PC-9 (cell line): ENCODE results near the gene CDC37L1. TPM values are rescaled to one million over a fixed set of nuclear protein-coding genes. Genes with fewer than 3 reads are reported as not detected.

Experiments used
- BruUV-seq: library from RNA; stranded (reverse); fragments of 400-500 nt; replicated peaks from 2 replicates; lab custom pipeline; 2021; lab: Mats Ljungman, UMichigan
- CTCF ChIA-PET: fragments of 300-600 bp; sonication (Branson Sonifier 250); formaldehyde crosslinking; loops from one replicate; lab custom pipeline; 2022; ENCODE audit warnings: antibody characterized with exemption; lab: Charles Lee
- POLR2A ChIA-PET: fragments of 300-600 bp; sonication (Branson Sonifier 250); formaldehyde crosslinking; loops from one replicate; lab custom pipeline; 2022; ENCODE audit warnings: antibody characterized with exemption; ENCODE audit not compliant: unreplicated experiment; lab: Charles Lee
- DNase-seq, 2 experiments: peaks; one replicate each; pipeline versions ENCODE4 v3.0.0 to v3.0.0-alpha.2; 2015 to 2022; ENCODE audit warnings: mixed read lengths in 1 of 2
- H2AFZ ChIP-seq: fragments of 200-600 bp; sonication (generic); 2 replicates; pipeline ENCODE4 v1.8.1; 2017; ENCODE audit warnings: antibody characterized with exemption
- H3F3A ChIP-seq: fragments of 200-600 bp; sonication (generic); 2 replicates; pipeline ENCODE4 v1.8.1; 2017; ENCODE audit warnings: antibody characterized with exemption, mild to moderate bottlenecking, low read depth; ENCODE audit not compliant: insufficient read depth
- H3K27ac ChIP-seq: fragments of 200-600 bp; sonication (generic); 2 replicates; pipeline ENCODE4 v1.6.1; 2016; ENCODE audit warnings: mixed run types
- H3K27me3 ChIP-seq: fragments of 200-600 bp; sonication (generic); 2 replicates; pipeline ENCODE4 v1.6.1; 2016; ENCODE audit warnings: low read depth, mixed run types; ENCODE audit not compliant: insufficient read depth
- H3K36me3 ChIP-seq: fragments of 200-600 bp; sonication (generic); 2 replicates; pipeline ENCODE4 v1.6.1; 2016; ENCODE audit warnings: low read depth, mixed run types
- H3K4me1 ChIP-seq: fragments of 200-600 bp; sonication (generic); replicated peaks from 2 replicates; pipeline ENCODE4 v1.6.1; 2016; ENCODE audit warnings: mixed run types; ENCODE audit not compliant: insufficient read depth
- H3K4me2 ChIP-seq: fragments of 200-600 bp; sonication (generic); 2 replicates; pipeline ENCODE4 v1.6.1; 2017; ENCODE audit warnings: mixed run types
- H3K4me3 ChIP-seq: fragments of 200-600 bp; sonication (generic); 2 replicates; pipeline ENCODE4 v1.6.1; 2016; ENCODE audit warnings: mixed run types
- H3K79me2 ChIP-seq: fragments of 200-600 bp; sonication (generic); 2 replicates; pipeline ENCODE4 v1.6.1; 2017; ENCODE audit warnings: low read depth, mixed run types
- H3K9me2 ChIP-seq: fragments of 200-600 bp; sonication (generic); 2 replicates; pipeline ENCODE4 v1.8.1; 2017; ENCODE audit warnings: mild to moderate bottlenecking; ENCODE audit not compliant: insufficient read depth
- H3K9me3 ChIP-seq: fragments of 200-600 bp; sonication (generic); 2 replicates; pipeline ENCODE4 v1.8.1; 2016; ENCODE audit warnings: low read depth; ENCODE audit not compliant: insufficient read depth
- H4K20me1 ChIP-seq: fragments of 200-600 bp; sonication (generic); 2 replicates; pipeline ENCODE4 v1.8.1; 2017; ENCODE audit not compliant: insufficient read depth
- EZH2 ChIP-seq: fragments of 200-600 bp; sonication (generic); IDR thresholded peaks from 2 replicates; pipeline ENCODE4 v1.8.0; 2017; ENCODE audit warnings: antibody characterized with exemption, low read depth
- intact Hi-C: fragments of 100-400 bp; cut with micrococcal nuclease; formaldehyde crosslinking; loops from one replicate; pipeline ENCODE4 v1.10.0; 2022; ENCODE audit not compliant: unreplicated experiment
- total RNA-seq: library from RNA; stranded (reverse); gene quantifications from 2 replicates; pipeline ENCODE4 v1.2.3, GENCODE V29; 2021
- TF ChIP-seq, protein P1 (sequence below): fragments of 200-600 bp; sonication (generic); conservative IDR thresholded peaks from 2 replicates; pipeline ENCODE4 v1.6.1; 2017; ENCODE audit warnings: mixed run types, antibody characterized with exemption, mild to moderate bottlenecking, moderate library complexity

Gene CDC37L1
- total RNA-seq, 1 experiment from 2014 or later = 6.7 TPM

DNA sequence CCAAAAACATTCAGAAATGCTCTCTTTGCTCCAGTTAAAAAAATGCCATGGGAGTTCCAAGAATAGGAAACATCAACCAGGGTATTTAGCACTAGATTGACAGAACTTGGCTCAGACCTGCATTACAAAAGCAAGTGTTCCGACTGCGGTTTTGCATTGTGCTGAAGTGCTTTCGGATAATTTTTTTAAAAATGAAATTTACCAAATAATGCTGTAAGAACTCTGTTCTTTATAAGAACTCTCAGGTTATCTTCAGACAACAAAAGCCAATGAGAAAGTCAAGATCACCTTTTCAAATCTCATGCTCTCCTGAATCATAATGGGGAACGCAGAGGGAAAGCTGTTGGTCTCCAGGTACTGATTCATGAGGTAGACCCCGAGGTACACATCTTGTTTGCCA, 17.8 kb upstream of the CDC37L1 start:
- Histone ChIP-seq H3K4me2 (peak overlapping the region; percentile 96), H3K36me3 (no peaks in the 10 kb centered on the region), H3F3A (peaks cover 3% of the 10 kb centered on the region; the same call in 1 of the 2 replicates), H3K79me2 (peaks cover 23% of the 10 kb centered on the region), H3K4me3 (peak overlapping the region; percentile 77; the same call in 1 of the 2 replicates), H3K27me3 (no peaks in the 10 kb centered on the region), H3K9me2 (no peaks in the 10 kb centered on the region), H3K4me1 (peaks cover 41% of the 10 kb centered on the region), H3K27ac (0 out of 2 replicates have a peak overlapping the region, but pooled peaks have one; percentile 4), H4K20me1 (no peaks in the 10 kb centered on the region), H3K9me3 (no peaks in the 10 kb centered on the region), H2AFZ (no peak overlapping the region)
- ChIA-PET POLR2A (interaction anchor here (0.7 kb wide), 1 partner anchor 243 kb away, joined by 3 read pairs; no protein-coding TSS in a partner anchor), CTCF (no interaction called here)
- BruUV-seq = no TSS peak
- no peak for DNase-seq
- TF ChIP-seq, protein P1, sequence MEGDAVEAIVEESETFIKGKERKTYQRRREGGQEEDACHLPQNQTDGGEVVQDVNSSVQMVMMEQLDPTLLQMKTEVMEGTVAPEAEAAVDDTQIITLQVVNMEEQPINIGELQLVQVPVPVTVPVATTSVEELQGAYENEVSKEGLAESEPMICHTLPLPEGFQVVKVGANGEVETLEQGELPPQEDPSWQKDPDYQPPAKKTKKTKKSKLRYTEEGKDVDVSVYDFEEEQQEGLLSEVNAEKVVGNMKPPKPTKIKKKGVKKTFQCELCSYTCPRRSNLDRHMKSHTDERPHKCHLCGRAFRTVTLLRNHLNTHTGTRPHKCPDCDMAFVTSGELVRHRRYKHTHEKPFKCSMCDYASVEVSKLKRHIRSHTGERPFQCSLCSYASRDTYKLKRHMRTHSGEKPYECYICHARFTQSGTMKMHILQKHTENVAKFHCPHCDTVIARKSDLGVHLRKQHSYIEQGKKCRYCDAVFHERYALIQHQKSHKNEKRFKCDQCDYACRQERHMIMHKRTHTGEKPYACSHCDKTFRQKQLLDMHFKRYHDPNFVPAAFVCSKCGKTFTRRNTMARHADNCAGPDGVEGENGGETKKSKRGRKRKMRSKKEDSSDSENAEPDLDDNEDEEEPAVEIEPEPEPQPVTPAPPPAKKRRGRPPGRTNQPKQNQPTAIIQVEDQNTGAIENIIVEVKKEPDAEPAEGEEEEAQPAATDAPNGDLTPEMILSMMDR = no peak
- TF ChIP-seq EZH2 = no peak
- intact Hi-C loops = loop anchor here (1.0 to 2.0 kb wide), 3 partner anchors 18 to 131 kb away; partner anchors contain the start of genes AK3 and CDC37L1

- Histone ChIP-seq H3K9me2 (no peaks in the 10 kb centered on the region), H3K4me1 (peaks cover 41% of the 10 kb centered on the region), H3K4me3 (peak within 1 kb of the TSS; percentile 77), H3F3A (peaks cover 3% of the 10 kb centered on the region; the same call in 1 of the 2 replicates), H3K9me3 (no peaks in the 10 kb centered on the region), H2AFZ (peak within 1 kb of the TSS; percentile 82), H4K20me1 (no peaks in the 10 kb centered on the region), H3K79me2 (peaks cover 23% of the 10 kb centered on the region), H3K27me3 (no peaks in the 10 kb centered on the region), H3K4me2 (peak within 1 kb of the TSS; percentile 96), H3K36me3 (no peaks in the 10 kb centered on the region), H3K27ac (peak within 1 kb of the TSS; percentile 56)
- intact Hi-C loops = loop anchor here (1.0 to 2.0 kb wide), 3 partner anchors 17 to 132 kb away; partner anchors contain the start of genes AK3 and CDC37L1
- POLR2A ChIA-PET = interaction anchor here (0.7 kb wide), 1 partner anchor 244 kb away, joined by 3 read pairs; no protein-coding TSS in a partner anchor
- CTCF ChIA-PET = no interaction called here
- no TSS peak for BruUV-seq
- DNase-seq = peak; percentile 75 to 83
- no peak for TF ChIP-seq EZH2
- TF ChIP-seq, protein P1 = peak; percentile 46; the same call in 1 of the 2 replicates
Measured at GRCh38 chr9:4662108-4662988, 17.0 kb upstream of the CDC37L1 start, which contains the start of gene PLPP6. PLPP6 (plus strand) TSS chr9:4662294; CDS start chr9:4662376, 82 bp downstream.

- Histone ChIP-seq H3K27me3 (no peaks in the 10 kb centered on the region), H3K4me1 (peaks cover 41% of the 10 kb centered on the region), H3F3A (peaks cover 3% of the 10 kb centered on the region; the same call in 1 of the 2 replicates), H3K4me3 (peak overlapping the region; percentile 77), H3K4me2 (peak overlapping the region; percentile 96), H3K36me3 (no peaks in the 10 kb centered on the region), H3K79me2 (peaks cover 23% of the 10 kb centered on the region), H3K9me3 (no peaks in the 10 kb centered on the region), H4K20me1 (no peaks in the 10 kb centered on the region), H2AFZ (peak overlapping the region; percentile 82), H3K9me2 (no peaks in the 10 kb centered on the region), H3K27ac (peak overlapping the region; percentile 56)
- TF ChIP-seq, protein P1 = no peak
- TF ChIP-seq EZH2 = no peak
- ChIA-PET POLR2A (no interaction called here), CTCF (interaction anchor here (0.5 kb wide), 1 partner anchor 189 kb away, joined by 3 read pairs; no protein-coding TSS in a partner anchor)
- intact Hi-C loops = loop anchor here (1.0 to 2.0 kb wide), 3 partner anchors 16 to 132 kb away; partner anchors contain the start of genes AK3 and CDC37L1
- BruUV-seq = no TSS peak
- peak; percentile 3 to 62 for DNase-seq
Measured at GRCh38 chr9:4662989-4663792, 16.2 kb upstream of the CDC37L1 start.
